Kidney (tissue), 14 donors: ENCODE data around the gene AFAP1L2. TPM values are rescaled to one million over a fixed set of nuclear protein-coding genes. Genes with fewer than 3 reads are reported as not detected.

Experiments
- DNase-seq, 5 donors: peaks; one replicate each; pipeline ENCODE4 v3.0.0-alpha.2; 2013 to 2020
- FAIRE-seq: peaks from 2 replicates; lab custom pipeline; 2012; peaks lifted over from hg19 to GRCh38; lab: Jason Lieb, UNC
- H3K27ac ChIP-seq, 2 donors: one replicate each; pipeline ENCODE4 v1.7.0; 2013; ENCODE audit warnings: low read depth in 2 of 2, low read length in 2 of 2, inconsistent platforms in 1 of 2
- H3K27me3 ChIP-seq: one replicate; pipeline ENCODE4 v1.7.1; 2013; ENCODE audit warnings: low read length, inconsistent platforms; ENCODE audit not compliant: control insufficient read depth, insufficient read depth
- H3K36me3 ChIP-seq, 3 donors: one replicate each; pipeline versions ENCODE4 v1.7.0 to v1.7.1; 2013; ENCODE audit warnings: low read length in 3 of 3, control low read depth in 1 of 3, inconsistent platforms in 1 of 3; ENCODE audit not compliant: insufficient read depth in 3 of 3, control insufficient read depth in 2 of 3
- H3K4me1 ChIP-seq, 3 donors: one replicate each; pipeline versions ENCODE4 v1.7.0 to v1.7.1; 2013; ENCODE audit warnings: low read length in 3 of 3, inconsistent platforms in 1 of 3, low read depth in 1 of 3; ENCODE audit not compliant: control insufficient read depth in 2 of 3, insufficient read depth in 2 of 3
- H3K4me3 ChIP-seq, 3 donors: one replicate each; pipeline versions ENCODE4 v1.7.0 to v1.8.1; 2013; ENCODE audit warnings: low read length in 3 of 3, control low read depth in 1 of 3, inconsistent platforms in 1 of 3
- H3K9ac ChIP-seq, 3 donors: one replicate each; pipeline versions ENCODE4 v1.7.0 to v1.7.1; 2013; ENCODE audit warnings: low read length in 3 of 3, control low read depth in 1 of 3, inconsistent platforms in 1 of 3
- H3K9me3 ChIP-seq, 3 donors: one replicate each; pipeline versions ENCODE4 v1.7.0 to v1.7.1; 2013; ENCODE audit warnings: low read length in 3 of 3, control low read depth in 1 of 3, inconsistent platforms in 1 of 3; ENCODE audit not compliant: control insufficient read depth in 2 of 3, insufficient read depth in 1 of 3
- CTCF ChIP-seq: IDR thresholded peaks from 3 replicates; pipeline ENCODE4 v1.5.1; 2012; ENCODE audit warnings: mild to moderate bottlenecking, moderate library complexity, borderline replicate concordance; ENCODE audit not compliant: insufficient read depth; ENCODE audit errors: extremely low read depth
- intact Hi-C: fragments of 100-400 bp; cut with DNase I; formaldehyde crosslinking; loops from one replicate; pipeline ENCODE4 v1.11.1; 2022
- polyA plus RNA-seq: library from polyadenylated mRNA; stranded (reverse); fragments of 350-450 nt; fragmentation: Illumina TruSeq; extraction: RNeasy Lipid Tissue Mini Kit (QIAGEN cat#74804); gene quantifications from one replicate; pipeline ENCODE4 v1.2.3, GENCODE V29; 2014; ENCODE audit warnings: low read depth, low replicate concordance; ENCODE audit not compliant: insufficient read depth
- total RNA-seq: library from RNA; stranded (reverse); fragmentation: NEBNext Ultra II Directional; extraction: Animal tissue kit (Norgen Biotek cat#: 25700); gene quantifications from one replicate; pipeline ENCODE4 v1.2.1, GENCODE V29; 2021
- donor health status: control.
- donor health status: control.
- donor health status: control.
- donor health status: control.
- donor health status: control.
- donor health status: DM: yes; HTN: yes; CAD: no.
- donor health status: Normal renal cell carcinoma (clear cell type).

The AFAP1L2 gene
- total and polyA plus RNA-seq, 2 donors from 2014 or later: 19.8 to 24.0 TPM

GRCh38 chr10:114379631-114380041 lies 24.7 kb downstream of the AFAP1L2 start:
- TF ChIP-seq CTCF: no peak
- H3K27ac ChIP-seq: peak overlapping the region in 1 of 2 donors; percentile 63
- no peaks in the 10 kb centered on the region for H3K36me3 ChIP-seq
- no peaks in the 10 kb centered on the region for H3K9me3 ChIP-seq
- FAIRE-seq: no peak
- H3K4me1 ChIP-seq: peaks cover 0 to 5% (median 2%) of the 10 kb centered on the region in 3 donors
- DNase-seq: peak in 1 of 5 donors; percentile 67
- H3K9ac ChIP-seq: no peak overlapping the region
- H3K27me3 ChIP-seq: no peaks in the 10 kb centered on the region
- intact Hi-C loops: no loop called here
- no peak overlapping the region for H3K4me3 ChIP-seq

- Histone ChIP-seq H3K4me1 (peaks cover 0 to 8% (median 0%) of the 10 kb centered on the region in 3 donors), H3K9ac (no peak overlapping the region), H3K4me3 (no peak overlapping the region), H3K9me3 (no peaks in the 10 kb centered on the region), H3K36me3 (no peaks in the 10 kb centered on the region), H3K27me3 (no peaks in the 10 kb centered on the region), H3K27ac (no peak overlapping the region)
- no peak for DNase-seq
- intact Hi-C loops: no loop called here
- TF ChIP-seq CTCF: no peak
- no peak for FAIRE-seq
Measured at GRCh38 chr10:114376523-114376922, 27.8 kb downstream of the AFAP1L2 start.

DNA sequence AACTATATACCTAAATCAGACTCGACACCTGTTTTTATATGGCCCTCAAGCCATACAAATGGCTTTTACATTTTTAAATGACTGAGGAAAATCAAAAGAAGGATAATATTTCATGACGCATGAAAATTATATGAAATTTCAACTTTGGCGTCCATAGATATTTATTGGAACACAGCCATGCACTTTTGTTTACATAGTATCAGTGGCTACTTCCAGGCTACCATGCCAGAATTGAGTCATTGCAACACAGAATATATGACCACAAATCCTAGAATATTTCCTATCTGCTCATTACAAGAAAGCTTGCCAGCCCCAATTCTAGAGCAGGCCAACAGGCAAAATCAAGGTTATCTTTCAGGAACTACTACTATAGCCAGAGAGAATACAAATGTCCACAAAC lies 29.3 kb downstream of the AFAP1L2 start:
- H3K27me3 ChIP-seq: no peaks in the 10 kb centered on the region

More for the DNA sequence above, 29.3 kb downstream of the AFAP1L2 start:
- H3K4me1 ChIP-seq: peaks cover 0 to 8% (median 0%) of the 10 kb centered on the region in 3 donors
- H3K9me3 ChIP-seq: no peaks in the 10 kb centered on the region
- peak overlapping the region in 1 of 2 donors; percentile 18 for H3K27ac ChIP-seq
- intact Hi-C loops: no loop called here
- DNase-seq: peak in 1 of 5 donors; percentile 19
- no peak overlapping the region for H3K9ac ChIP-seq
- no peak for TF ChIP-seq CTCF
- H3K4me3 ChIP-seq: no peak overlapping the region
- FAIRE-seq: no peak
- H3K36me3 ChIP-seq: no peaks in the 10 kb centered on the region
